ENCODE results near the gene TLCD3B.

TLCD3B gene, protein sequence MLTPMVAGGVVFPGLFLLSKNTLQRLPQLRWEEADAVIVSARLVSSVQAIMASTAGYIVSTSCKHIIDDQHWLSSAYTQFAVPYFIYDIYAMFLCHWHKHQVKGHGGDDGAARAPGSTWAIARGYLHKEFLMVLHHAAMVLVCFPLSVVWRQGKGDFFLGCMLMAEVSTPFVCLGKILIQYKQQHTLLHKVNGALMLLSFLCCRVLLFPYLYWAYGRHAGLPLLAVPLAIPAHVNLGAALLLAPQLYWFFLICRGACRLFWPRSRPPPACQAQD
- 0 to 0.13 reads per million in 2 donors for total RNA-seq

DNA sequence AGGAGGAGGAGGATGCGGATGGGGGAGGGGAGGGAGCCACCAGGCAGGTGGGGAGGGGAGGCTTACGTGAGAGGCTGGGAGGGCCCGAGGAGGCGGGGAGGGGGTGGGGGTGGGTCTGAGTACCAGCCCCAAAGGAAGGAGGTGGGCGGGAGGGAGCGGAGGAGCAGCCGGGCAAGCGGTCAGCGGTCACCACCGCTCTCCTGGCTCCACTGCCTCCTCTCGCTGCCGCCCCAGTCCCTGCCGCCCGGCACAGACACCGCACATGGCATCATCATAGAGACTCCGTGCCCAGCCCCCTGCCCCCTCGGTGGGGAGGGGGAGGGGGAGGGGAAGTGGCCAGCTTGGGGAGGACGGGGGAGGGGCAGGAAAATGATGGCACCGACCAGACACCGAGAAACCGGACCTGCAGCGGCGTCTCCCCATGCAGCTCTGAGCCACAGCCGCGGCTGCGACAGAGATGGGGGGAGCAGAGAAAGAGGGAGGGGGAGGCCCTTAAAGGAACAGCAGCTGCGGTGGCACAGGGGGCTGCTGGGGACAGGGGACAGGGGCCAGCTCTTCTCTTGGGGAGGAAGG, at the start of gene TLCD3B:
TLCD3B (minus strand) TSS at position 431 of the 573 bp plus-strand sequence. CDS start 744 bp downstream, outside the sequence.
- no peak for DNase-seq

DNA sequence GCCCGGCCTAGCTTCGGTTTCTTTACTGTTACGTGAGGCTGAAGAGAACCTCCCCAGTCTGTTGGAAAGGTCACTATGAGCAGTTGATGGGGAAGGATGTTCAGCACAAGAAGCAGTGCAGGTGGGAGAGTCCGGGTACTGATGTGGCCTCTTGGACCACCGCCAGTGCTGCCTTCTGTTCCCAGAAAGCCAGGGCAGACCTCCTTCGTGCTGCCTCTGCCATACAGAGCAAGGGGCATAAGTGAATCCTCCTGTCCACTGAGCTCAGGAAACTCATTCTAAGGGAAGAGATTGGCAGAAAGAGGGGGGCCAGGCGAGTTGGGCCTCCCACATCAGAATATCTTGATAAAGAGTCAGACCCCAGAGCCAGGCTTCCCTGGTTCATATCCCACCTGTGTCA, 48.4 kb upstream of the TLCD3B start:
- no peak for DNase-seq

DNA sequence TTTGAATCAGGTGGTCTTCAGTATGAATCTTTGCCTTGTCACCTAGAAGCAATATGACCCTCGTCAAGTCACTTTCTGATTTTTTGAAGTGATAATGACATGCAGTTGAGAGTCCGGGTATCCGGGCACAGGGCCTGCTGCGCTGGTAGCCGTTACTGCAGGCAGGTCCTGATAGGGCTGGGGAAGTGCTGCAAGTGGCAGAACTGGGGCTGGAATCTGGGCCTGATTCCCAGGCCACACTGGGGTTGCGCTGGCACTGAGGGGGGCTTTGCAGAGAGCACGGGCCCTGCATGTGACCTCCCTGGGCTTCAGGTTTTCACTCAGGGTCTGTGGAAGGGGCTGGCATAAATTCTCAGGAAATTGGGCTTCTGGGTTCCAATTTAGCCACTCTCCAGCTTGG, 47.7 kb upstream of the TLCD3B start:
- DNase-seq, result no peak

DNA sequence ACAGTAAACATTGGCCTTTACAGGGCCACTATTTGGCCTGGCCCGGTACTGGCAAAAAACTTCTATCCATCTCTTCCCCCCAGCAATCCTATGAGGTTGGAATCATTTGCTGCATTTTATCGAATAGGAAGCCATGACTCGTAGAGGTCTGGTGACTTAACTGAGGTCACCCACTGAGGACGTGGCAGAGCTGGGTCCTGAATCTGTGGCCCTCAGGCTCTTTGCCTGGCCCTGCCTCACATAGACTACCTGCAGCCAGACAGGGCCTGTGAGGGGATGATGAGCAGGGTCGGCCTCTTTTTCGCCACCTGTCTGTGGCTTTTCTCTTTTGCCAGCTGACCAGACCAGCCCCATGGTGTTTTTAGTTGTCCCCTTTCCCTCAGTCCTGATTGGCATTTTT, 46.6 kb upstream of the TLCD3B start:
- no peak for DNase-seq

DNA sequence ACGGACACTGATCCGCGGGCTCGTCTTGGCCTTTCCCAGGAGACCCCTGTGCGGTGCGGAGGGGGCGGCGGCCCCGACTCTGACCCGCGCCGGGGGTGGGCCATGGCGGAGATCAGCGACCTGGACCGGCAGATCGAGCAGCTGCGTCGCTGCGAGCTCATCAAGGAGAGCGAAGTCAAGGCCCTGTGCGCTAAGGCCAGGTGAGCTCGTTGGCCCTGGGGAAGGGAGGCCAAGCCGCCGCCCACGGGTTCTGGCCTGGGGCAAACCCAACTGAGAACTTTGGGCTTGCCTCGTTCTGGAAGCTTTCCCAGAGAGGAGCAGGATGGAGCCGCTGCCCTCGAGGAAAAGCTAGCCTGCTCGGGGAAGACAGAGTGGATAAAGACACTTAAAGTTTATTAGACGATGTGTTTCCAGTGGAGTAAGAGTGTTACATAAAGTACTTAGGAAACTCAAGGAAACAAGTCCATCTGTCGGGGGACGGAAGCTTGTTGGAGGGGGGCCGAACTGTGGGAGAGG, 45.3 kb upstream of the TLCD3B start:
- DNase-seq, result no peak

DNA sequence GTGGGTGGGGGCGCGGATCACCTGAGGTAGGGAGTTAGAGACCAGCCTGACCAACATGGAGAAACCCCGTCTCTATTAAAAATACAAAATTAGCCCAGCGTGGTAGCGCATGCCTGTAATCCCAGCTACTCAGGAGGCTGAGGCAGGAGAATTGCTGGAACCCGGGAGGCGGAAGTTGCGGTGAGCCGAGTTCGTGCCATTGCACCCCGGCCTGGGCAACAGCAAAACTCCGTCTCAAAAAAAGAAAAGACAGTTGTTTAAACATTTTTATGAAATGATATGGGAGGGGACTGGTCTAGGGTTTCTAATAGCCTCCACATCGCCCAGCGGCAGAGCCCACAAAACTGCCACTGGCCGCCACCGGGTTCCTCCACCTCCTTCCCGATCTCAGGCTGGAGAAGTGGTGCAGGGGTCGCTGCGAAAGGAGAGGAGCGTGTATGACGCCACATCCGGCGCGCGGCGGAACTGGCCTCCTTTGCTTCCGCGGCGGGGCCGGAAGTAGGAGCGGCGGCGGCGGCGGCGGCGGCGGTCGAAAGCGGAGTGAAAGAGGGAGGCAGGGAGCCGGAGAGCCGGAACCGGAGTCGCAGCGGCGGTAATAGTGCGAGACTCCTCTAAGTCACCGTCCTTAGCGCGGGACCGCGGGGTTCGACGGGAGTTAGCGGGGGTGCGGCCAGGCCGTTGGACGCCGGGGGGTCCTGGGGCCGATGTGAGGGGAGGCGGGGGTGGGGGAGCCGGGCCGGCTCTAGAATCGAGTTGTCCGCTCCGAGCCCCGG, 44.6 kb upstream of the TLCD3B start, which contains the start of gene PPP4C:
PPP4C (plus strand) TSS at position 492 of the 773 bp plus-strand sequence. CDS start 384 bp downstream, outside the sequence.
- DNase-seq, result peak; percentile 81 to 95 (median 89)

DNA sequence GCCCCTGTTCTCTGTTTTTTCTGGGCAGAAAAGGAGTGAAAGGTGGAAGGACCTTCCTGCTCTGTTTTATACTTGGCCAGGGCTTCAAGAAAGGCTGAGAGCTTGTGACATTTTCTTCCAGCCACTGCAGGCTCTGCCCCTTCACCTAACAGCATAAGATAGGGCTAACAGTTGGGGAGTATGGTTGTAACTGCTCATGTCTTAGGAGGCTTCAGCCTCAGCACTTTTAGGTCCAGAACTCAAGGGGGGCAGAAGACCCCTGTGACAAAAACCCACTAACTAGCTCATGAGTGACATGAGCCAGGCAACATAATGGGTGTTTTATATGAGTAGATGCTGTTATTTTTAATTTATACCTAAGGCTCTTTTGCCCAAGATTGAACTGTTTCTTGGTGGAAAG, 39.4 kb upstream of the TLCD3B start:
- no peak for DNase-seq

DNA sequence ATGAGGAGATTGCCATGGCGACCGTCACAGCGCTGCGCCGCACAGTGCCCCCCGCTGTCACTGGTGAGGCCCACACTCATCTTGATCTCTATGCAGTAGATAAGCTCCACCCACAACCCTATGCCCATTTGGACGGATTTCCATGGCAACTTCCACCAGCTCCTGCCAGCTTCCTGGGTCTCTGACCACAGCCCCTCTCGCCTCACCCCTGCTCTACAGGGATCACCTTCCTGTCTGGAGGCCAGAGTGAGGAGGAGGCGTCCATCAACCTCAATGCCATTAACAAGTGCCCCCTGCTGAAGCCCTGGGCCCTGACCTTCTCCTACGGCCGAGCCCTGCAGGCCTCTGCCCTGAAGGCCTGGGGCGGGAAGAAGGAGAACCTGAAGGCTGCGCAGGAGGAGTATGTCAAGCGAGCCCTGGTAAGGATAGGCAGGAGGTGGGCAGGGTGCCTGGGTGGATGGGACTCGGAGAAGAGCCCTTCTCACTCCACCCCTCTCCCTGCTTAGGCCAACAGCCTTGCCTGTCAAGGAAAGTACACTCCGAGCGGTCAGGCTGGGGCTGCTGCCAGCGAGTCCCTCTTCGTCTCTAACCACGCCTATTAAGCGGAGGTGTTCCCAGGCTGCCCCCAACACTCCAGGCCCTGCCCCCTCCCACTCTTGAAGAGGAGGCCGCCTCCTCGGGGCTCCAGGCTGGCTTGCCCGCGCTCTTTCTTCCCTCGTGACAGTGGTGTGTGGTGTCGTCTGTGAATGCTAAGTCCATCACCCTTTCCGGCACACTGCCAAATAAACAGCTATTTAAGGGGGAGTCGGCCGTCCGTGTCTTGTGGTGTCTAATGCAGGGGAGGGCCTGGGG, 38.8 kb upstream of the TLCD3B start:
- no peak for DNase-seq

DNA sequence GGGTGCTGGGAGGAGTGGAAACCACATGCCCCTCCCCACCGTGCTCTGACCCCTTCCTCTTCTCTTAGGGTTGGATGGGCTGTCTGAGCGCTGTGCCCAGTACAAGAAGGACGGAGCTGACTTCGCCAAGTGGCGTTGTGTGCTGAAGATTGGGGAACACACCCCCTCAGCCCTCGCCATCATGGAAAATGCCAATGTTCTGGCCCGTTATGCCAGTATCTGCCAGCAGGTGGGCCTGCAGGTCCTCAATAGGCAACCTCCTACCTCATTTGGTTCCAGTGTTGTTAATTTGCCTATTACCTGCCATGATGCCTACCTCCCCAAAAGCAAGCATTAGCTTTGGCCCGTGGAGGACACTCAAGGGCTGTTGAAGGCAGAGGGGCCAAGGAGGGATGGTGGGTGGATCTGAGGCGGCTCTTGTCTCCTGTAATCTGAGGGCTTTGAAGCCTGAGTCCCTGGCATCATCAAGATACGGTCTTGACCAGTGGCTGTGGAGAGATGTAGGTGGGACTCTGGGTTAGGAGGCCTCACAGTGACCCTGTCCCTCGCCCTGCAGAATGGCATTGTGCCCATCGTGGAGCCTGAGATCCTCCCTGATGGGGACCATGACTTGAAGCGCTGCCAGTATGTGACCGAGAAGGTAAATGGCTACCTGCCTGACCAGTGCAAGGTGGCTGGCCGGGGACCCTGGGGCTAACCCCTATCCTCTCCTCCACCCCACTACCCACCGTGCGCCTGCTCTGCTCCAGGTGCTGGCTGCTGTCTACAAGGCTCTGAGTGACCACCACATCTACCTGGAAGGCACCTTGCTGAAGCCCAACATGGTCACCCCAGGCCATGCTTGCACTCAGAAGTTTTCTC, 37.9 kb upstream of the TLCD3B start:
- peak in 4 of 5 experiments; percentile 39 to 68 (median 48) for DNase-seq

DNA sequence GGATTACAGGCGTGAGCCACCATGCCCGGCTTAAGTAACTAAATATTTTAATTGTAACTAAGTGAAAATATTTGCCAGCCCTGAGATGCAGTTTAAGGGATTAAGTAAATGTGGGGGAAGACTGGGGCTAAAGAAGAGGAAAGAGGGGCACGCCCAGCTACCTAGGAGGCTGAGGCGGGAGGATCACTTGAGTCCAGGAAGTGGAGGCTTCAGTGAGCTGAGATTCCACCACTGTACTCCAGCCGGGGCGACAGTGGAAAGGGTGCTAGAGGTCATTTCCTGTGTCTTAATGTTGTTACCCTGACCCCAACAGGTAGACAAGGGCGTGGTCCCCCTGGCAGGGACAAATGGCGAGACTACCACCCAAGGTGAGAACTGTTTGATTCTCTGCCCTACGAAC, 37.3 kb upstream of the TLCD3B start:
- DNase-seq, result no peak

DNA sequence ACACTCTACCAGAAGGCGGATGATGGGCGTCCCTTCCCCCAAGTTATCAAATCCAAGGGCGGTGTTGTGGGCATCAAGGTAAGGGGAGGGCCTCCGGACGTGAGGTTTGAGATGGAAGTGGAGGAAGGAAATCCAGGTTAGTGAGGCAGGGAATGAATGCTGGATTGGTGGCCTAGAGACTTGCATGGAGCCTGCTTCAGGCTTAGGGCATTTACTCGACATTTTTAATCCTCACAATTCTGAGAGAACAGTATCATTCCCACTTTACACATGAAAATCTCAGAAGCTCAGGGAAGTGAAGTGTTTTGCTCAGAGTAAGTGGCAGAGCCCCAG, 36.5 kb upstream of the TLCD3B start:
- DNase-seq, result no peak

DNA sequence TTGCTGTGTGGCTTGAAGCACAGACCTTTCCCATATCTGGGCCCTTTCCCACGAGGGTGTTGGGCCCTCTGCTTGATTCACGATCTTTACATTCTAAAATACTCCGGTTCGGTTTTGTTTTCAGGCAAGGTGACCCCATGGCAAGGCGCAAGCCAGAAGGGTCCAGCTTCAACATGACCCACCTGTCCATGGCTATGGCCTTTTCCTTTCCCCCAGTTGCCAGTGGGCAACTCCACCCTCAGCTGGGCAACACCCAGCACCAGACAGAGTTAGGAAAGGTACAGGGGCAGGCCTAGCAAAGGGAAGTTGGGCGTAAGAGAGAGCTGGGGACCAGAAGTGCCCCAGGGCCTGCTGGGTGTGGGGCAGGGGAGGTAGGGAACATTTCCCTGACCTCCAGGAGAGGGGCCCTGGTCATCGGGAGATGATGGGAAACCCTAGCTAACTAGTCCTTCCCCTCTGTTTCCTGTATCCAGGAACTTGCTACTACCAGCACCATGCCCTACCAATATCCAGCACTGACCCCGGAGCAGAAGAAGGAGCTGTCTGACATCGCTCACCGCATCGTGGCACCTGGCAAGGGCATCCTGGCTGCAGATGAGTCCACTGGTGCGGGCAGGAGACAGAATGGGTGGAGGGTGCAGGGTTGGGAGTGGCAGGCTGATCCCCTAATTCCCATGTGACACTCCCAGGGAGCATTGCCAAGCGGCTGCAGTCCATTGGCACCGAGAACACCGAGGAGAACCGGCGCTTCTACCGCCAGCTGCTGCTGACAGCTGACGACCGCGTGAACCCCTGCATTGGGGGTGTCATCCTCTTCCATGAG, 35.9 kb upstream of the TLCD3B start:
- no peak for DNase-seq

DNA sequence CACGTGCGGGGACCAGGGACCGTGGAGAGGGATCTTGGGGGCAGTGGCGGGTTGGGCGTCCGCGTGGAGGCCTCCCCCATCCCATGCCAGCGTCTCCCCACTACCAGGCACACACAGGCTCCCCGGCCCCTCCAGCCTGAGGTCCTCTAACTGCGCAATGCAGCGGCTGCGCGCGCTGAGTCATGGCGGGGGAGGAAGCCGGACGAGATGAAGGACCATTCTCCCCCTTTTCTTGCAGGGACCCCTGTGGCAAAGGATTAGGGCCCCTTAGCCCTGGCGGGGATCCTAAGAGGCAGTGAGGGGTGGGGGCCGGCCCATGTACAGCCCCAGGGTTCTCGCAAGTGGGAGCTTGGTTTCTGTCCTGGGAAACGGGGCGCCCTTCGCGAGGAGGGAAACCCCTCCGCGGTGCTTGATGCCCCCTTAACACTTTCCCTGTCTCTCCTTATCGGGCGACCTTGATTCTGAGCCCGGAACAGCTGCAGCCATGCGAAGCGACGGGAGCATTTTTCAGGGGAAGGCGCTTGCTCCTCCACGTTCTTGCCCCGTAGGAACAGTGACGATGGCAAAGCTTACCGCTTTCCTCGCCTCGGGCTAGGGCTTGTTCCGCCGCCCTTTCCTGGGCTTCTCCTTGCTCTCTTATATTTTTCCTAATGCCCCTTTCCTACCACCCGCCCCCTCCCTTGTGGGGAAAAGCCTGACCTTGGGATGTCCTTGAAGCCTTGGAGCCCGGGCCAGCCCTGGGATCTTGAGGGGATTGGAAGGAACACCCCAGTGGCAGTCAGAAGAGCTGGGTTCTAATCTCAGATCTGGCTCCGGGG, 35.1 kb upstream of the TLCD3B start:
- DNase-seq, result peak in 2 of 5 experiments; percentile 17 to 49

DNA sequence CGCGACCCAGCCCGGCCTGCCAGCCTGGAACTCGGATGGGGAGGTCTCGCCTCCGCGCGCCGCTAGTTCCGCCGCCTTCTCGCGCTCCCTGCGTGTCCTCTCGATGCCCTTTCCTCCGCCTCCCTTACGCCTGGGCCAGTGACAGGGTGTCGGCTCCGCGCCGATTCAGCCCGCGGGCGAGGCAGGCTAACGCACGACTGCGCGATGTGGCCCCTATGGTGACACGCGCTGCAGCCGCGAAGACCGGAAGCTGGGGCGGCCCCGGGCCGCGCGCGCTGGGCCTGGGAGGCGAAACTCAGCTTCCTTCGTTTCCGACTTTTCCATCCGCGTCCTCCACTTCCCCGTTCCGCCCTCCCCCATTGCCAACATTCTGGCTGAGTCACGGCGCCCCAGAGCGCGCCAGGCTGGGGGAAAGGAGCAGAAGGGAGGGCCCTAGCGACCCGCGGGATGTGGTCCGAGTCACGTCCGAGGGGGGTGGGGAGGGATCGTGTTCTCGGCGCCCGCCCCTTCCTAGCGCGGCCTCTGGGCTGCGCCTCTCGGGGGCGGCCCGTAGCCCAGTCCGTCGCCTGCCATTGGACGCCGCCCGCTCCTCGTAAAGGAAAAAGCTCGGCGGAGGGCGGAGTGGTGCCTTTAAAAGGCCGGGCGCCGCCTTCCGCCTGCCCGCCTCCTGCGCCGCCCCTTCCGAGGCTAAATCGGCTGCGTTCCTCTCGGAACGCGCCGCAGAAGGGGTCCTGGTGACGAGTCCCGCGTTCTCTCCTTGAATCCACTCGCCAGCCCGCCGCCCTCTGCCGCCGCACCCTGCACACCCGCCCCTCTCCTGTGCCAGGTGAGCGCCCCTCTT, 34.3 kb upstream of the TLCD3B start, which contains the start of gene ALDOA:
ALDOA (plus strand) TSS at position 659 of the 841 bp plus-strand sequence. CDS start 1,138 bp downstream, outside the sequence.
- peak; percentile 83 to 99 (median 93) for DNase-seq

DNA sequence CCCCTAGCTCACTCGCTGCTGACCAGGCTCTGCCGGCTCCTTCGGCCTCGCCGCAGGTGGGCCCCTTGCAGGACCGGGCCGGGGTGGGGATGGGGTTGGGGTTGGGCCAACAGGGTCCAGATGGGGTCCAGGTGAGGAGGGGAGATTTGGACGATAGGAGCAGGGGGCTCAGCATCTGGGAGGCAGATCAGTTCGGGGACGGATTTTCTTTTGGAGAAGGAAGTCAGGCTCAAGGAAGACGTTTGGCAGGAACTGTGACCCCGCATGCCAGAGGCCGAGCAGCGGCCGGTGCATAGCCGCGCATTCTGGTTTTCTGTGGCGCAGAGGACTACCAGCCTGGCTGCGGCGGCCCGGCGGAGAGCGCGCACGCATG, 33.6 kb upstream of the TLCD3B start:
- no peak for DNase-seq

DNA sequence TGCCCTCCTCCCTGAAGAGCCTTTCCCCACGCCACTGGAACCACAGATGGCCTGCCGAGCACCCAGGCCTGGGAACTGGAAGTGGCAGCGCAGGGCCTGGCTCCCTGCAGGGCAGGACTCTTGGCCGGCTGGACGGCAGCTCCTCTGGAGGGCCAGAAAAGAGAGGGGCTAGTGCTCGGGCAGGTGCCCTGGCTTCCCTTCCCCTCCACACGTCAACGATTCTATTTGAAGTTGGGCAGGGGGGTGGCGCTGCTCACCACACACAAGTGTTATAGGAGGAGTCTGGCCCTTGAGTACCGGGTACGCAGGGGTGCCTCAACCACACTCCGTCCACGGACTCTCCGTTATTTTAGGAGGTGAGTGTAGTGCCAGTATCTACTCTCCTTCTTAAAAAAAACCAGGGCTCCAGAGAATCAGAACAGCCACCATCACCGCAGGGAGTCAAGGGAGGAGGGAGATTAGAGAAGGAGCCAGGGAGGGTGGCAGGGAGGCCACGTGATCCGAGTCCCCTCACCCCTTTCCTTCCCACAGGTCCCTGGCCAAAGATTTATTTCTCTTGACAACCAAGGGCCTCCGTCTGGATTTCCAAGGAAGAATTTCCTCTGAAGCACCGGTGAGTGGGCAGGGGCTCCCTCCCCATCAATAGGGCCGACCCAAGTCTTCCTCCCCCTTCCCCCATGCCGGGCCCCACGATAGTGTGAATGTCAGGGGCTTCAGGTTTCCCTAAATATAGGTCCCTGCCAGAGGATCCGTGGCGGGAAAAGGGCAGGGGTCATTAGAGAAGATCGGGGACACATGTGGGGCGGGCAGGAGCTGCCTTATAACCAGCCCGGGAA, 33.0 kb upstream of the TLCD3B start:
- peak in 4 of 5 experiments; percentile 50 to 84 (median 53) for DNase-seq

DNA sequence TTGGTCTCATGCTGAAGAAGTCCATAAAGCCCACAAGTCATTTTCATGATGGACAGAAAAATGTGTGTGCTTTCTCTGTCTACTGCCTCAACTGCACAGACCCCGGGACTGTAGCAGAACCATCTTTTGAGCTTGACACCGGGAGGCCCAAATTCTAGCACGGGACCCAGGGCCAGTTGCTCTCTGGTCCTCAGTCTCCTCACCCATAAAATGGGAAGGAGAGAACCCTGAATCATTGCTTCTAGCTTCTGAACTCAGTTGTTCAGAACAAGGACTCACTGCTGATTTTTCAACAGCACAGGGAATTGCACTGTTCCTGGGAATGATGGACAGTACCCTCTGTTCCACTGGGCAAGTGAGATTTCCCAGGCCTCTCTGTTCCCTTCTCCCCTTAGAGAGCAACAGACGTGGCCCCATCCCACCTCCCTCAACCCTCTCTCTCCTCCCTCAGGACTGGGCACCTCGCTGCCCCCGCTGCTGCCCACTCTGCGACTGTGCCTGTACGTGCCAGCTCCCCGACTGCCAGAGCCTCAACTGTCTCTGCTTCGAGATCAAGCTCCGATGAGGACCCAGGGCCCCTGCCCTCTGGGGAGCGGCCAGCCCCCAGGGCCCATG, 32.3 kb upstream of the TLCD3B start:
- DNase-seq, result no peak

Data from T-helper 2 cell (primary cell).